Measurements from ENCODE around the gene CNTNAP2.

The CNTNAP2 gene

DNA sequence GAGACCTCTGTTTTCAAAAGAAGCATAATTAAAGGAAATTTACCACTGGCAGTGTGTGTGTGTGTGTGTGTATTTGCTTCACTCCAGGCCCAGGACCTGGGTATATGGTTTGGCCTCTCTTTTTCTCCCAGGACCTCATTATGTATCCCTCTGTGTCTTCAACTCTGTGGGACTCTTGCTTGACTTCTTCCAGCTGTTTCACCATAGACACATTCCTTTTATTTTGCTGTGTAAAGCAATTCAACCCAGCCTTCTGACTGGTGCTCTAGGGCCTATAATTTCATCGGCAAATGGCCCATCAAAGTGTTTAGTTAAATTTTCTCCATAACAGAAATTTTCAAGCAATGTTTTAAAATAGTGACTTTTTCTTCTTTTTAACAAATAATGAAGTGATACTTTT lies 954.3 kb downstream of the CNTNAP2 start:
- no peak overlapping the region for H3K27ac ChIP-seq
- TF ChIP-seq, protein P1, sequence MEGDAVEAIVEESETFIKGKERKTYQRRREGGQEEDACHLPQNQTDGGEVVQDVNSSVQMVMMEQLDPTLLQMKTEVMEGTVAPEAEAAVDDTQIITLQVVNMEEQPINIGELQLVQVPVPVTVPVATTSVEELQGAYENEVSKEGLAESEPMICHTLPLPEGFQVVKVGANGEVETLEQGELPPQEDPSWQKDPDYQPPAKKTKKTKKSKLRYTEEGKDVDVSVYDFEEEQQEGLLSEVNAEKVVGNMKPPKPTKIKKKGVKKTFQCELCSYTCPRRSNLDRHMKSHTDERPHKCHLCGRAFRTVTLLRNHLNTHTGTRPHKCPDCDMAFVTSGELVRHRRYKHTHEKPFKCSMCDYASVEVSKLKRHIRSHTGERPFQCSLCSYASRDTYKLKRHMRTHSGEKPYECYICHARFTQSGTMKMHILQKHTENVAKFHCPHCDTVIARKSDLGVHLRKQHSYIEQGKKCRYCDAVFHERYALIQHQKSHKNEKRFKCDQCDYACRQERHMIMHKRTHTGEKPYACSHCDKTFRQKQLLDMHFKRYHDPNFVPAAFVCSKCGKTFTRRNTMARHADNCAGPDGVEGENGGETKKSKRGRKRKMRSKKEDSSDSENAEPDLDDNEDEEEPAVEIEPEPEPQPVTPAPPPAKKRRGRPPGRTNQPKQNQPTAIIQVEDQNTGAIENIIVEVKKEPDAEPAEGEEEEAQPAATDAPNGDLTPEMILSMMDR (conservative IDR thresholded peaks at IDR 0.05) = no peak
- TF ChIP-seq ZFX (IDR thresholded peaks at IDR 0.05) = no peak

DNA sequence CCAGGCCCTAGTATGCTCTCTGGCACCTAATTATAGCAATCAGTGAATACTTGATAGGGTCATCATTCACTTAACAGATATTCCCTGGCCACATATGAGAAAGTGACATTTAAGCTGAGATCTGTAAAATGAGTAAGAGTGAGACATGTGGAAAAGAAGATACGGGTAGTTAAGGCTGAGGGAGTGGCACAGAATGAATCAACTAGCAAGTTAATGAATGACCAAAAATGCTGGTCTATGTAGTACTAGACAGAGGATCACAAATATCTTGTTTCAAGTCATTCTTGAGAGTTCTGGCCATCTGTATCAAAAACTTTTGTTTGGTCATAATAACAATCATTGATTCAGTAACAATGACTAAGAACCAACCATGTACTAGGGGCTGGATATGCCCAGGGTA lies 954.9 kb downstream of the CNTNAP2 start:
- TF ChIP-seq ZFX (IDR thresholded peaks at IDR 0.05) = no peak
- TF ChIP-seq, protein P1 (conservative IDR thresholded peaks at IDR 0.05) = no peak
- no peak overlapping the region for H3K27ac ChIP-seq

DNA sequence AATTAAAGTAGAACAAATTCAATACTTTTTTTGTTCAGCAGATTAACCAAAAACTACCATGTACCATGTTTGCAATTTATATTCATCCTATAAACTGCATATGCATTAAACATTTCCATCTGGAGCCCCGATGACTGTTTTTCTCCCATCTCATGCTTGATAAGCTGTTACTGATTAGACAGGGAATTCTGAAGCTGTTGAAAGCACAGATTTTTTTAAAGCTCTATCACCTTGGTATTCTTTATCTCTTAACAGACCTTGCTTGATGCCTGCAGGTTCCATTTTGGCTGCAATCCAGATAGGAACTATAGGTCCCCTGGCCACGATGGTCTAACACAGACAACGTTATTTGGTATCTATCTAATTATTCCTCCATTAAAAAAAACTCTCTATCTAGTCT lies 961.7 kb downstream of the CNTNAP2 start:
- no peak for TF ChIP-seq ZFX (IDR thresholded peaks at IDR 0.05)
- TF ChIP-seq, protein P1 (conservative IDR thresholded peaks at IDR 0.05) = no peak
- H3K27ac ChIP-seq = no peak overlapping the region

DNA sequence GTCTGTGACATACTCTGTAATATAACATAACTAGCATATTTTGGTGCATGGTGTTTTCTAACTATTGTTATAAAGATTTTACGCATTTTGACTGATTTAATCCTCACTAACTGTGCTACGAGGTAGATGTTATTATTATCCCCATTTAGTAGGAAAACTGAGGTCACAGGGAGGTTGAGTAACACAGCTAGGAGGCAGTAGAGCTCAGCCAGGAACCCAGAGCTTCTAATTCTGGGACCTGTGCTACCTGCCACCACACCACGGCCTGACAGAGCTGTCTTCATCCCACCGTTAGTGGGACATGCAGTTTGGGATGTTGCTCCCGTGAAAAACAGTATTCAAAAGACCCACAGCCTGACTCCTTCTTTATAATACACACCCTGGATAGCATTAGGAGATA lies 962.5 kb downstream of the CNTNAP2 start:
- no peak overlapping the region for H3K27ac ChIP-seq
- TF ChIP-seq, protein P1 (conservative IDR thresholded peaks at IDR 0.05) = peak; percentile 31
- TF ChIP-seq ZFX (IDR thresholded peaks at IDR 0.05) = no peak

DNA sequence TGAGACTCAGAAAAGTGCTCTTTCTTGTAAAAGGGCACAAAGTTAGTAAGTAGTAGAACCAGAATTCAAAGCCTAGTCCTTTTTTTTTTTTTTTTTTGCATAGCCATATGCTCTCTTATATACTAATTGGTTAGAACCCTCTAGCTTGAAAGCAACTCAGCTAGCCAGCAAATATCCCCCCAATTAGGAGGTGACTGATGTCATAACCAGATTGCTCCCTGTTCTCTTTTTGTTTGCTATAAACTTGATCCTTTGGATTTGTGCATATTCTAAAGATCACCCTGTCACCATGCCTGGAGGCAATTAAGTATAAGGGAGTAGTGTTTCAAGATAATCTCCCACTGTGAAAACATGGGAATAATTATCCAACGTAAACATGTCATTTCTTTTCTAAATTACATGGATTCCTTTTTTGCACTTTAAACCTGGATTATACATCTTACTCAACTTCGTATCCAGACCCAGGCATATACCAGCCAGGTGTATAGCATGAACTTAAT lies 963.4 kb downstream of the CNTNAP2 start:
- no peak for TF ChIP-seq ZFX (IDR thresholded peaks at IDR 0.05)
- TF ChIP-seq, protein P1 (conservative IDR thresholded peaks at IDR 0.05) = no peak
- H3K27ac ChIP-seq = no peak overlapping the region

DNA sequence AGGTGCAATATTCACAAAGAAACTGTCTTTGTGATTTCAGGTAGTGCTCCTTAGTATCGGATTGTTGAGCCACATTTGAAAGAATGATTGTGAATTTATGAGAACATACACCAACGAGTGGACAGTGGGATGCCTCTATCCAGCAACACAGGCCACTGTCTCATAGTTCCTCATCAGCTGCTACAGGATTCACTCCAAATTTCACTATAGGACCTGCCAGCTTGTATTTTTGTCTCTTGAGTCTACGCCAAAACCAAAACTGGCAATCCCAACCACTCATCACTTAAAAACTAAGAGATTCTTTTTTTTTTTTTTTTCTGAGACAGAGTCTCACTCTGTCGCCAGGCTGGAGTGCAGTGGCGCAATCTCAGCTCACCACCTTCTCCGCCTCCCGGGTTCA lies 964.5 kb downstream of the CNTNAP2 start:
- no peak for TF ChIP-seq ZFX (IDR thresholded peaks at IDR 0.05)
- TF ChIP-seq, protein P1 (conservative IDR thresholded peaks at IDR 0.05) = no peak
- no peak overlapping the region for H3K27ac ChIP-seq

DNA sequence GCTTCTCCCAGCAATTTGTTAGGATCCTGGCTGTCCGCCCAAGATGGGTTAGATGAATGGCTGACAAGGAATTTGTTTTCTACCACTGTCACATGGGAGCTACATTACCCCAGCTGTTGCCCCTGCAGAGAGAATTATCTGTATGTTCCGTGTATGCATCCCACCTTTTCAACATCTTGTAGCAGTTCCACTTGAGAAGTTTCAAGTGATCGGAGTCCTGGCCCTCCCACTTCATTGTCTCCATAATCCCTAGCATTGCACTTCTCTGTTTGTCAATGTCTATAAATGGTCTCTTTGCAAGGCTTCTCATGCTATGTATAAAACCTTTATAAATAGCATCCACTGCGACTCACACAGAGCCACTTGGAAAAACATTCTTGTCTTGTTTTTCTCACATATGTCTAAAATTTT lies 972.5 kb downstream of the CNTNAP2 start:
- TF ChIP-seq ZFX (IDR thresholded peaks at IDR 0.05) = no peak
- TF ChIP-seq, protein P1 (conservative IDR thresholded peaks at IDR 0.05) = no peak
- H3K27ac ChIP-seq = no peak overlapping the region

All from C4-2B (cell line).